ENCODE results near the gene HOXA13. TPM values are rescaled to one million over a fixed set of nuclear protein-coding genes. Genes with fewer than 3 reads are reported as not detected.

HOXA13 gene
- total RNA-seq, 2 donors from 2014 or later: not detected

DNA sequence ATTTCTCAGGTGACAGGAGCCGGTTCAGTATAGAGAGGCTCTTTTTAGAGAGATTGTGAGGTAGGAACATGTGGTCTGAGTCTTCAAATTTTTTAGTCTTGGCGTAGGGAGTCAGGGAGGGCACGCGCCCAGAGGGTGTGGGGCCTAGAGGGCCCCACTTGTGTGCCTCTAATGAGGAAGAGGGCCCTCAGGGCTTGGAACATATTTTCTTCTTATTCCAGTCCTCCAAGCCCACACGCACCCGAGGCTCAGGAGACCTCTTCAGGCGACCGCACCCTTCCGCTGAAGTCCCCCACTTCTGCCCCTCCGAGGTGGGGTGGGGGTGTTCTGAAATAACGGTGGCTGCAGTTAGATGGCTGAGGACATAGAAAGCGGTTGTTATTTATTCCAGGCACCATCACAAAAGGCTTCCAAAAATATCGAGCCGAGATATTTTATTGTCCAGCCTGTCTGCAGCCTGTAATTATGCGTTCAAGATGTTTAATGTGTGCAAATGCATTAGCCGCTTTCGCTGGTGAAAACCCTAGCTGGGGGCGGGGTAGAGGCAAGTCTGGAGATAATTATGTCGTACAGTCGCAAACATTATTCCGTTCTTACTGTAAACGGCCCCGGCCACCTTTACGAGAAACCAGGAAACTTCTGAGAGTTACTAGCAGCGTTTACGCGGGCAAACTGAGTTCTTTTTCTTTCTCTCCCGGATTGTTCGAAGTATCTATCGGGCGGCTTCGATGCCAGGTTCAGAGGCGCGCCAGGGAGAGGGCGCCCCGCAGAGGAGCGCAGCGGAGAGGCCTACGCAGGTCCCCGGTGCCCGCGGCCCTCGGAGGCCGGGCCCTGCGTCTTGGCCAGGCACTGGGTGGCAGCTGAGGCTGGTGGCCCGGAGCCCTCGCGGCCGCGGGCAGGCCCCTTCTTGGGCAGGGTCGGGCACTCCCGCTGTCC, 12.9 kb upstream of the HOXA13 start:
- Histone ChIP-seq H3K27me3 (ENCODE audit: control insufficient read depth, insufficient read depth, low read length, poor library complexity, severe bottlenecking) (peaks cover 99% of the 10 kb centered on the region), H3K27ac (ENCODE audit: low read depth, low read length) (no peak overlapping the region), H3K36me3 (ENCODE audit: control insufficient read depth, insufficient read depth, low read length) (no peaks in the 10 kb centered on the region), H3K4me1 (ENCODE audit: control insufficient read depth, insufficient read depth, low read length) (no peaks in the 10 kb centered on the region), H3K9ac (ENCODE audit: extremely low read depth, low read length, poor library complexity, severe bottlenecking) (no peak overlapping the region), H3K9me3 (ENCODE audit: control insufficient read depth, low read length) (no peaks in the 10 kb centered on the region), H3K4me3 (ENCODE audit: low read length) (peak overlapping the region; percentile 56)
- no peaks in the 10 kb centered on the region for H3K36me3 Mint-ChIP-seq (ENCODE audit: low read depth)
- no peak overlapping the region for H3K27ac Mint-ChIP-seq
- 20 to 36% methylated on average over 29 to 52 of the region's 52 CpGs for WGBS, 2 experiments (ENCODE audit: insufficient coverage in 1 of 2, insufficient read length in 1 of 2)
- TF ChIP-seq, protein P1, sequence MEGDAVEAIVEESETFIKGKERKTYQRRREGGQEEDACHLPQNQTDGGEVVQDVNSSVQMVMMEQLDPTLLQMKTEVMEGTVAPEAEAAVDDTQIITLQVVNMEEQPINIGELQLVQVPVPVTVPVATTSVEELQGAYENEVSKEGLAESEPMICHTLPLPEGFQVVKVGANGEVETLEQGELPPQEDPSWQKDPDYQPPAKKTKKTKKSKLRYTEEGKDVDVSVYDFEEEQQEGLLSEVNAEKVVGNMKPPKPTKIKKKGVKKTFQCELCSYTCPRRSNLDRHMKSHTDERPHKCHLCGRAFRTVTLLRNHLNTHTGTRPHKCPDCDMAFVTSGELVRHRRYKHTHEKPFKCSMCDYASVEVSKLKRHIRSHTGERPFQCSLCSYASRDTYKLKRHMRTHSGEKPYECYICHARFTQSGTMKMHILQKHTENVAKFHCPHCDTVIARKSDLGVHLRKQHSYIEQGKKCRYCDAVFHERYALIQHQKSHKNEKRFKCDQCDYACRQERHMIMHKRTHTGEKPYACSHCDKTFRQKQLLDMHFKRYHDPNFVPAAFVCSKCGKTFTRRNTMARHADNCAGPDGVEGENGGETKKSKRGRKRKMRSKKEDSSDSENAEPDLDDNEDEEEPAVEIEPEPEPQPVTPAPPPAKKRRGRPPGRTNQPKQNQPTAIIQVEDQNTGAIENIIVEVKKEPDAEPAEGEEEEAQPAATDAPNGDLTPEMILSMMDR (conservative IDR thresholded peaks at IDR 0.05): no peak
- peak; percentile 42 for DNase-seq
- H3K4me3 Mint-ChIP-seq: peak overlapping the region; percentile 16
- H3K4me1 Mint-ChIP-seq: peaks cover 6% of the 10 kb centered on the region
- peaks cover 100% of the 10 kb centered on the region for H3K27me3 Mint-ChIP-seq (ENCODE audit: insufficient read depth)
- H3K9me3 Mint-ChIP-seq: no peaks in the 10 kb centered on the region

DNA sequence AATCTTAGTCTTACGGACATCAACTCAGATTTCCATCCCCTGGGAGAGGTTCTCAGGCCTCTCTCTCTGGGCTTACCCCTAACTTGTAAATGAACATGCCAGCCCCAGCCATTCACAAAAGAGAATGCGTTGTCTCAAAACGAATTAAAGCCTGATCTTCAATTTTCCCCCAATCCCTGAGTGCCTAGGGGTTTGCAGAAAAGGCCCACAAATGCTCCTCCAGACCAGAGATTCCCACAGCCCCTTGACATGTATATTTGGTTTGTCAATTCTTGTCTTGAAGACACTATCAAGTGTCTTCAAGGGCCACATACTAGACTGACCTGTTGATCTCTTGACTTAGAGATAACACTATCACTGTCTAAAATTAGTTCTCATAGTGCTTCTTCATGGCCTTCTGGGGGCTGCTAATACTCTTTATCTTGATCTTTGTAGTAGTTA, 11.9 kb upstream of the HOXA13 start:
- H3K9me3 ChIP-seq (ENCODE audit: control insufficient read depth, low read length): no peaks in the 10 kb centered on the region
- H3K27ac Mint-ChIP-seq: no peak overlapping the region
- peaks cover 100% of the 10 kb centered on the region for H3K27me3 Mint-ChIP-seq (ENCODE audit: insufficient read depth)
- TF ChIP-seq, protein P1 (conservative IDR thresholded peaks at IDR 0.05): no peak
- no peak overlapping the region for H3K9ac ChIP-seq (ENCODE audit: extremely low read depth, low read length, poor library complexity, severe bottlenecking)
- H3K4me1 Mint-ChIP-seq: peaks cover 6% of the 10 kb centered on the region
- H3K9me3 Mint-ChIP-seq: no peaks in the 10 kb centered on the region
- H3K4me3 ChIP-seq (ENCODE audit: low read length): no peak overlapping the region
- no peak for DNase-seq
- 48% methylated on average over 3 of the region's 3 CpGs; no CpG with 5 or more reads in 1 of the 2 experiments for WGBS, 2 experiments (ENCODE audit: insufficient coverage in 1 of 2, insufficient read length in 1 of 2)
- H3K27ac ChIP-seq (ENCODE audit: low read depth, low read length): no peak overlapping the region
- no peaks in the 10 kb centered on the region for H3K4me1 ChIP-seq (ENCODE audit: control insufficient read depth, insufficient read depth, low read length)
- H3K27me3 ChIP-seq (ENCODE audit: control insufficient read depth, insufficient read depth, low read length, poor library complexity, severe bottlenecking): peaks cover 100% of the 10 kb centered on the region
- H3K36me3 ChIP-seq (ENCODE audit: control insufficient read depth, insufficient read depth, low read length): no peaks in the 10 kb centered on the region
- no peak overlapping the region for H3K4me3 Mint-ChIP-seq
- no peaks in the 10 kb centered on the region for H3K36me3 Mint-ChIP-seq (ENCODE audit: low read depth)

DNA sequence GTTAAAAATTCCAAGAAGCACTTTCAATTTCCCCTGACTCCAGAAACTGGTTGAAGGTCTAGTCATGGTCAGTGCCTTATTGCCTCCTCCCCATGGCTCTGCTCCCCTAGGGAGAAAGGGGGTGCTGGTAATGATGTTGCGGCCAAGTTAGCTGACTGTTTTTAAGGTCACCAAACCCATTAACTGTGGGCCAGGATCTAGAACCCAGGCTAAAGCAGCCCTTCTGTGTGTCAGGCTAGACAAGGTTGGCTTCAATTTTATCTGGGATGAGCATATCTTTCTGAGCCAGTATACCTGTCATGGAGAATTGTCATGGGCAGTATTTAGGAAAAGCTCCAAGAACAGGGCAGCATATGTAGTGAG, 11.2 kb upstream of the HOXA13 start:
- Histone ChIP-seq H3K27me3 (ENCODE audit: control insufficient read depth, insufficient read depth, low read length, poor library complexity, severe bottlenecking) (peaks cover 100% of the 10 kb centered on the region), H3K27ac (ENCODE audit: low read depth, low read length) (no peak overlapping the region), H3K4me1 (ENCODE audit: control insufficient read depth, insufficient read depth, low read length) (no peaks in the 10 kb centered on the region), H3K4me3 (ENCODE audit: low read length) (no peak overlapping the region), H3K9me3 (ENCODE audit: control insufficient read depth, low read length) (no peaks in the 10 kb centered on the region), H3K36me3 (ENCODE audit: control insufficient read depth, insufficient read depth, low read length) (no peaks in the 10 kb centered on the region), H3K9ac (ENCODE audit: extremely low read depth, low read length, poor library complexity, severe bottlenecking) (no peak overlapping the region)
- WGBS, 2 experiments (ENCODE audit: insufficient coverage in 1 of 2, insufficient read length in 1 of 2): 77 to 80% methylated on average over 1 of the region's 1 CpG
- TF ChIP-seq, protein P1 (conservative IDR thresholded peaks at IDR 0.05): no peak
- Mint-ChIP-seq H3K9me3 (no peaks in the 10 kb centered on the region), H3K4me1 (peaks cover 6% of the 10 kb centered on the region), H3K4me3 (no peak overlapping the region), H3K36me3 (ENCODE audit: low read depth) (no peaks in the 10 kb centered on the region), H3K27ac (no peak overlapping the region), H3K27me3 (ENCODE audit: insufficient read depth) (peaks cover 100% of the 10 kb centered on the region)
- DNase-seq: no peak

All from endodermal cell (in vitro differentiated cells).